Mesodermal cell (in vitro differentiated cells): ENCODE results near the gene GSG1L.

ENCODE experiments used
- H3K27ac ChIP-seq: 2 replicates; pipeline ENCODE4 v1.7.0; 2013; ENCODE audit warnings: mild to moderate bottlenecking, low read depth, low read length, moderate library complexity; ENCODE audit not compliant: severe bottlenecking
- H3K36me3 ChIP-seq: 2 replicates; pipeline ENCODE4 v1.7.1; 2013; ENCODE audit warnings: mild to moderate bottlenecking, low read length, moderate library complexity; ENCODE audit not compliant: control insufficient read depth, insufficient read depth
- H3K4me1 ChIP-seq: one replicate; pipeline ENCODE4 v1.7.1; 2013; ENCODE audit warnings: mild to moderate bottlenecking, low read length; ENCODE audit not compliant: insufficient read depth, control insufficient read depth, poor library complexity, severe bottlenecking
- H3K4me3 ChIP-seq: 2 replicates; pipeline ENCODE4 v1.7.0; 2013; ENCODE audit warnings: low read length, control low read depth, mild to moderate bottlenecking; ENCODE audit not compliant: insufficient read depth, poor library complexity, severe bottlenecking; ENCODE audit errors: extremely low read depth
- H3K9me3 ChIP-seq: 2 replicates; pipeline ENCODE4 v1.7.1; 2013; ENCODE audit warnings: mild to moderate bottlenecking, low read length, moderate library complexity; ENCODE audit not compliant: control insufficient read depth
- WGBS, 2 experiments: methylation state at CpG; one replicate each; pipeline ENCODE4 v1.1.5; 2013; ENCODE audit warnings: missing lambda C conversion rate in 2 of 2; ENCODE audit not compliant: insufficient coverage in 2 of 2; 5-methylcytosine and 5-hydroxymethylcytosine counted together

GSG1L gene

DNA sequence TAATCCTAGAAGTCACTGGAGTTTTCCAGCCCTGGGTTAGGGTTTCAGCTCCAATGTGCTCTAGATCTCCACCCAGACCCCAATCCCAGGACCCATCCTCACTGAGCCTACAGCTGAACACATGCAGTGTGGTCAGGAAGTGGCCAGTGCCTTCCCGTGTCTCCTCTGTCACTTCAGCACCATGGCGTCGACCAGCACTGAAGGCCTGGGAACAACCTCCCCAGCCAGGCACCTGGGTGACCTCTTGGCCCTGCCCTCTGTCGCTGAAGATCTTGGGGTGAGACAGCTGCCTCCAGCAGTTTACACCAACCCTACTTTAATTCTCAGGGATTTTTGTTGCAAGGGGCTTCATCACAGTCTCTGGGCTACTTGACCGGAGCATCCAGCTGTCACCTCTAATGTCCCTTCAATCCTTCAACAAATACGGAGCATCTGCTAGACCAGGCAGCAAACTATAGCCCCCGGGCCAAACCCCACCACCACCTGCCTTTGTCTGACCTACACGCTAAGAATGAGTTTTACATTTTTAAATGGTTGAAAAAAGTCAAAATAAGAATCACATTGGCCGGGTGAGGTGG, 18.0 kb upstream of the GSG1L start:
- no peaks in the 10 kb centered on the region for H3K9me3 ChIP-seq

DNA sequence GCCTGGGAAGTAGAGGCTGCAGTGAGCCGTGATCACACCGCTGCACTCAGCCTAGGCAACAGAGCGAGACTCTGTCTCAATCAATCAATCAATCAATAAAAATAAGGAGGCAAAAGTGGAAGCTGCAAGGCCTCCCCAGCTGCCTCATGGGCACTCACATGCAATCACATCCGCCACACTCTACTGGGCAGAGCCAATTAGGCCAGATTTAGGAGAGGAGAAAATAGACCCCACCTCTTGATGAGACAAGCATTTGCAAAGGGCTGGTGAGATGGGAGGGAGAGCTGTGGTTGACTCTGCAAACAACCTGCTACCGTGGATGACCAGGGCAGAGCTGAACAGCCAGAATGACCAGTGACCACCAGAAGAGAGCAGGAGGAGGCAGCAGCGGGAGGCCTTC, 14.7 kb upstream of the GSG1L start:
- Histone ChIP-seq H3K4me3 (no peak overlapping the region), H3K36me3 (no peaks in the 10 kb centered on the region), H3K9me3 (no peaks in the 10 kb centered on the region), H3K27ac (no peak overlapping the region), H3K4me1 (no peaks in the 10 kb centered on the region)
- 84 to 92% methylated on average over 5 to 6 of the region's 6 CpGs for WGBS, 2 experiments

More for the DNA sequence above, 18.0 kb upstream of the GSG1L start:
- Histone ChIP-seq H3K27ac (no peak overlapping the region), H3K4me3 (no peak overlapping the region), H3K4me1 (no peaks in the 10 kb centered on the region), H3K36me3 (no peaks in the 10 kb centered on the region)
- 87 to 95% methylated on average over 7 of the region's 9 CpGs for WGBS, 2 experiments

DNA sequence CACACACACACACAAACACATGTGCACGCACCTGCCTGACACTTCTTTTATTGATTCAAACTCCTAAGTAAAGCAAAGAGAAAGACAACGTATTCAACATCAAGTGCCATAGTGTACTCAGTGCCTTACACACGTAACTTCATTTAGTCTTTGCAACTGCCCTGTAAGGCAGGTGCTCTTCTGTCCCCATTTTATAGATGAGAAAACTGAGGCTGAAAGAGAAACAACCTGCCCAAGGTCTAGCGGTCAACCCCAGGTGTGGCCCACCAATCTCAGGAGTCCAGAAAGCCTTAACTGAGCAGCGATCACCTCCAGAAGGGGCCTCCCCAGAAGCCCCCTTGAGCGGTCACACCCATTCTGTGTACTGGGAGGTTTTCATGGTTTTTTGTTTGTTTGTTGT, 10.3 kb upstream of the GSG1L start:
- H3K4me1 ChIP-seq = no peaks in the 10 kb centered on the region
- 91 to 95% methylated on average over 4 to 6 of the region's 6 CpGs for WGBS, 2 experiments
- H3K36me3 ChIP-seq = no peaks in the 10 kb centered on the region
- no peak overlapping the region for H3K4me3 ChIP-seq
- no peaks in the 10 kb centered on the region for H3K9me3 ChIP-seq
- no peak overlapping the region for H3K27ac ChIP-seq

DNA sequence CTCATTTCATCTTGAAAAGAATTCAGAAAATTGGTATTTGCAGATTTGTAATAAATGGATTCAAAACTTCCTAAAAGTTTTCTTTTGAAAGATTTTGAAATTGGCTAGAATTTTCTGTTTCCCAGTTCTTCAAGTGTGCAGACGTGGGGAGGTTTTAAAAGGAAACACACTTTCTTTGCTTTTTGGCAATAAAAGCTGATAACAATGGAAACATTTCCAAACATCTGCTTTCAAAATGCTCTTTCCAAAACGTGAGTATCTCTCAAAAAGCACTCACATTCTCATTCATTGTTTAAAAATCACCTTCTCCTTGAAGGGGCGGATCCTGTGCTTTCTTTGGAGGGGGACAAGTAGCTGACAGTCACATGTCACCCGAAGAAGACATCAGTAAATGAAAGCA, 8.6 kb upstream of the GSG1L start:
- Histone ChIP-seq H3K27ac (no peak overlapping the region), H3K9me3 (no peaks in the 10 kb centered on the region), H3K4me3 (no peak overlapping the region), H3K4me1 (peaks cover 6% of the 10 kb centered on the region), H3K36me3 (no peaks in the 10 kb centered on the region)
- WGBS, 2 experiments = 0% methylated on average over 1 of the region's 4 CpGs

DNA sequence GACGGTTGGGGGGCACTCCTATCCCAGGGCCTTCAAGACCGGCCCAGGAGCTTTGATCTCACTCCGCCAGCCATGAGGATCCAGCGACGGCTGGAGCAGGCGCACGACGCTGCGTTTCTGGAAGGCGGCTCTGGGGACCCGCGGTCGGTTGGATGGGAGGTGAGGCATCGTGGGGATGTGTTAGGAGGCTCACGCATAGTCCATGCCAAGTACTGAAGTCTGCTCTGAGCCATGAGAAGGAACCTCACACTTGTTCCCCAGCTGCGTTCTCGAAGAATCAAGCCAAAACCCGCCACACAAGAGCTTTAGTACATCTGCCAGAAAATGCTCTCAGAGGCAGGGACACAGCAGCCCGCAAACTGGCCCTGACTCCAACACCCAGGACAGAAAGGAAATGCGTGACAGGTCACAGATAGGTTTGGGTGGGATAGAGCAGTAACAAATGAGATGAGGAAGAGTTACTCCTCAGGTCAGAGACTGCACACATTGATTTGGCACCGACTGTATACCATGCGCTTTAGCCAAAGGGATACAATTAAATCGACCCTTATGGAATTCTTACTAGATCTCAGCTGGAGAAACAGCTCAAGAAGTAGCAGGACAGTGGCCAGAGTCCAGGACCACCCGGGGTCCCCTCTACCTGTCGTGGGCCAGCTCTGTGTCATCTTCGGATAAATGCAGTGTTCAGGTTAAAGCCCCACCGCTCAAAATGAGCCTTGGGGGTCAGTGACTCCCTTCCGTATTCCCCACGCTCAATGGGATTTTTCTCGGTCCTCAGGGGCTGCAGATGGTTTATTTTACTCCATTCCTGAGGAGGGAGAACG, 6.7 kb upstream of the GSG1L start:
- H3K36me3 ChIP-seq = no peaks in the 10 kb centered on the region
- 89 to 95% methylated on average over 22 to 24 of the region's 31 CpGs for WGBS, 2 experiments
- no peak overlapping the region for H3K27ac ChIP-seq
- H3K4me3 ChIP-seq = no peak overlapping the region
- H3K4me1 ChIP-seq = peaks cover 6% of the 10 kb centered on the region
- no peaks in the 10 kb centered on the region for H3K9me3 ChIP-seq

DNA sequence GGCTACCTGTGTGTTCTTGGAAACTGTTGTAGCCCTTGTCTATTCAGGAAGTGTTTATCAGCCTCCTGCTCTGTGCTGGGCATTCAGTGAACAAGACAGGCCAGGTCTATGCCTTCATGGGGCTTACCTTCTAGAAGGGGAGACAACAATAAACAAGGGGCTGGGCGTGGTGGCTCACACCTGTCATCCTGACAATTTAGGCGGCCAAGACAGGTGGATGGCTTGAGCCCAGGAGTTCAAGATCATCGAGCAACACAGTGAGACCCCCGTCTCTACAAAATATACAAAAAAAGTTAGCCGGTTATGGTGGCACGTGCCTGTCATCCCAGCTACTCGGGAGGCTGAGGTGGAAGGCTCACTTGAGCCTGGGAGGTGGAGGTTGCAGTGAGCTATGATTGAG, 5.5 kb upstream of the GSG1L start:
- 78 to 89% methylated on average over 5 to 7 of the region's 7 CpGs for WGBS, 2 experiments
- H3K9me3 ChIP-seq = no peaks in the 10 kb centered on the region
- no peaks in the 10 kb centered on the region for H3K36me3 ChIP-seq
- peaks cover 6% of the 10 kb centered on the region for H3K4me1 ChIP-seq
- H3K27ac ChIP-seq = no peak overlapping the region
- H3K4me3 ChIP-seq = no peak overlapping the region

DNA sequence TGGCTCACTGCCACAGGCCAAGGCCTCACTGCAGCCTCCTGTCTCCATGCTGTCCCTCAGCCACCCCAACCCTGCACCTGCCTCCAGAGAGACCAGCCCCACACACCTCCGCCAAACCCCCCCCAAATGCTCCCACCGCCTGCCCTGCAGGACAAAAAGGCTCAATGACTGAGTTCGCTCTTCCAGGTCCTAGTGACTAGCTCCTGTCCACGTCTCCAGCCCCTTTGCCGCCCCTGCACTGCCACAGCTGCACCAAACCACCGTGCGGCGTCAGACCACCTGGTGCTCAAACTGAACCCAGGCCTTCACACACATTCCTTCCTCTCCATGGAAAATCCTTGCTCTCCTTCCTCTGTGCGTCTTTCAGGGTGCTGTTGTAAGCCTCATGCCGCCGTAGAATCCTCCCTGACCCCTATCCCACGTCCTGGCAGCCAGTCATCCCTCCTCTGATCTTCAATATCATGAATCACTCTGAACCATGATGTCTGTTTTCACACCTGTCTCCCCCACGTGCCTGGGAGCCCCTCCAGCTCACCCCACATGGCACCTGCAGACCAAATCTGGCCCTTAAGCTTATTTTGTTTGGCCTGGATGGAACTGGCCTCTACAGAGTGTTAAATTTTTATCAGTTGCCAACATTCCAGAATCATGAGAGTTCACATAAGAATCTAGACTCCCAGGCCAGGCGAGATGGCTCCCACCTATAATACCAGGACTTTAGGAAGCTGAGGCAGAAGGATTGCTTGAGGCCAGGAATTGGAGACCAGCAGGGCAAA, 4.3 kb upstream of the GSG1L start:
- WGBS, 2 experiments = 84 to 90% methylated on average over 12 to 13 of the region's 14 CpGs
- H3K36me3 ChIP-seq = no peaks in the 10 kb centered on the region

DNA sequence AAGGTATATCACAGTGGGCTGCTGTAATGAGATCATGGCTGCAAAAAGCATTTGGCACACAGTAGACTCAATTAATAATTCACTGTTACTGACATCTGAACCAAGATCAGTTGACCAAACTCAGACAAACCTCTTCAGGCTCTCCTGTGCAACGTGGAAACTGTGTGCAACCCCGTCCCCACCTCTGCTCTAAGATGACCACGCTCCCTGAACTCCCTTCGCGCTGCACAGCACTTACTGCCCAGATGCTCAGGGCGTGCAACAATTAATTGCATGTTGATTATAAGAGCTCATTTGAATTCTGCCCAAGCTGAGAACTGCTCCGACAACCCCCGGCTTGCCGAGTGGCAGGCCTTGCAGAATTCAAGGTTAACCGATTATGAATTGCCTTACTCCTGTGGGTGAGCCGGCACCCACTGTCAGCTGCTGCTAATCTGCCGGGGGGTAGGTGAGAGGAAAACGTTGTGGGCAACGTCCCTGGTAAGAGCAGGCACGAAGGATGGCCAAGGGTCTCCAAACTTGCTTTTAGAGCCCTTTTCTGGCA, 1.3 kb upstream of the GSG1L start:
- Histone ChIP-seq H3K36me3 (no peaks in the 10 kb centered on the region), H3K4me1 (peaks cover 6% of the 10 kb centered on the region), H3K9me3 (no peaks in the 10 kb centered on the region), H3K4me3 (no peak overlapping the region), H3K27ac (no peak overlapping the region)
- WGBS, 2 experiments = 77 to 83% methylated on average over 12 to 15 of the region's 15 CpGs

More for the DNA sequence above, 4.3 kb upstream of the GSG1L start:
- H3K4me1 ChIP-seq = peaks cover 6% of the 10 kb centered on the region
- H3K4me3 ChIP-seq = no peak overlapping the region
- no peak overlapping the region for H3K27ac ChIP-seq
- no peaks in the 10 kb centered on the region for H3K9me3 ChIP-seq

DNA sequence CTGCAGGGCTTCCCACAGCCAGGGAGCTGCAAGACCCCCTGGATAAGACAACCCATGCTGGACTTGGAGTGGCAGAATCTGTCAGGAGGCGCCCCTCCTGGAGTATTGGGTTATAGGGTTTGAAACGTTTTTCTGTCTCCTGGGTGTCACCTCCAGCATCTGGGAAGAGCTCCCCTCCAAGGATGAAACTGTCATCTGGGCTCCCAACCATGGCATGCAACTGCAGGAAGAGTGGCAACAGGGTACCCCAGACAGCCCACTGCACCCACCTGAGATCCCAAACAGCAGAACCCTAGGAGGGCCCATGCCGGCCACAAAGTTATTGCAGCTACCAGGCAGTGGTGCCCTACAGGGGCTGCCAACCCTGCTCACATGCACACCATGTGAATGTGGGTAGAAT, 636 bp upstream of the GSG1L start:
- 0 to 25% methylated on average over 1 of the region's 3 CpGs for WGBS, 2 experiments
- H3K36me3 ChIP-seq = no peaks in the 10 kb centered on the region
- no peaks in the 10 kb centered on the region for H3K9me3 ChIP-seq
- no peak overlapping the region for H3K27ac ChIP-seq
- peaks cover 6% of the 10 kb centered on the region for H3K4me1 ChIP-seq
- H3K4me3 ChIP-seq = no peak overlapping the region

DNA sequence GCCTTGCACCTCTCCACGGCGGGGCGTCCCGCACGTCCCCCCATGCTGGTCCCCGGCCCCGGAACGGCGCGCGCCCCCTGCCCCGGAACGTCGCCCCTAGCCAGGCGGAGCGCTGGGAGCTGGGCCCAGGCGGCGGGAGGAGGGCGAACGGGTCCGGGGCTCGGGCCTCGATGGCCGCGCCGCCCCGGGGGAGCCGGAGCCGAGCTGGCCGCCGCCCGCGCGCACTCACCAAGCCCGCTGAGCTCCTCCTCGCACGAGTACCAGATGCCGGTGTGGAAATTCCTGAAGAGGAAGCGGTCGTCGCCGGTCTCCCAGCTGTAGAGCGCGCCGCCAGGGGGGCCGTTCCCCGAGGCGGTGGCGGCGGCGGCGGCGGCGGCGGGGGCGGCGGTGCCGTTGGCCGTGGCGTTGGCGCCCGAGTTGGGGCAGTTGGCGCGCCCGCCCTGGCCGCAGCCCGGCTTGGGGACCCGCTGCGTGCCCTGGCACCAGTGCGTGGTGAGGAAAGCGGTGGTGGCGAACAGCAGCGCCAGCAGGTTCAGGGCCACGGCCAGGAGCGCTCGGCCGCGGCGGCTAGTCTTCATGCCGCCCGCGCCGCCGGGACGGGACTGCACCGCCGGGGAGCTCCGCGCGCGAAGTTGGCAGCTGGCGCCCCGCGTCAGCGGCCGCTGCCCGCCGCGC, 530 bp downstream of the GSG1L start:
- H3K4me3 ChIP-seq = peak overlapping the region; percentile 19
- no peaks in the 10 kb centered on the region for H3K36me3 ChIP-seq
- H3K4me1 ChIP-seq = no peaks in the 10 kb centered on the region
- no peaks in the 10 kb centered on the region for H3K9me3 ChIP-seq
- 0 to 1% methylated on average over 81 of the region's 99 CpGs for WGBS, 2 experiments
- no peak overlapping the region for H3K27ac ChIP-seq
